ENCODE measurements around the gene SIPA1L3. TPM values are rescaled to one million over a fixed set of nuclear protein-coding genes. Genes with fewer than 3 reads are reported as not detected.
A peak's percentile ranks its signal among the peaks of the same experiment; 100 is the strongest.

Gene SIPA1L3
- total and polyA plus RNA-seq, 10 of the 15 experiments (the other 5 are each of a cell fraction or from before 2014, with no cell fraction given): 0.24 to 66.2 (median 19.1) TPM

- TF ChIP-seq MLLT1 (IDR thresholded peaks at IDR 0.05): 0 out of 2 replicates have a peak, but pooled peaks have one; percentile 39
- no peak for TF ChIP-seq POLR2AphosphoS2 (IDR thresholded peaks at IDR 0.05; ENCODE audit: low read depth, low read length)
- no peak for TF ChIP-seq BCL3 (IDR thresholded peaks at IDR 0.05; ENCODE audit: borderline replicate concordance, insufficient read depth, low read depth, low read length, poor library complexity, severe bottlenecking)
- no peak for TF ChIP-seq SRF (IDR thresholded peaks at IDR 0.05; ENCODE audit: low read depth in 2 of 2, low read length in 2 of 2)
- TF ChIP-seq MAX (IDR thresholded peaks at IDR 0.05; ENCODE audit: low read depth, low read length): no peak
- no peak for TF ChIP-seq RAD21 (IDR thresholded peaks at IDR 0.05; ENCODE audit: insufficient read depth, low read depth, low read length)
- no peak for TF ChIP-seq NFYA (IDR thresholded peaks at IDR 0.05; ENCODE audit: borderline replicate concordance, low read depth, low read length)
- TF ChIP-seq PRDM15 (CRISPR knock-in tag; IDR thresholded peaks at IDR 0.05): no peak
- no peak for TF ChIP-seq CHD1 (IDR thresholded peaks at IDR 0.05; ENCODE audit: low read depth, low read length)
- TF ChIP-seq EZH2 (IDR thresholded peaks at IDR 0.05; ENCODE audit: borderline replicate concordance, control insufficient read depth, low read depth, low read length): no peak
- TF ChIP-seq EP300 (IDR thresholded peaks at IDR 0.05; ENCODE audit: borderline replicate concordance in 1 of 2, control insufficient read depth in 1 of 2, low read depth in 2 of 2, low read length in 2 of 2): no peak
- no peak for TF ChIP-seq ZNF384 (IDR thresholded peaks at IDR 0.05; ENCODE audit: borderline replicate concordance, low read depth, low read length)
- no peak for TF ChIP-seq SMARCA5 (IDR thresholded peaks at IDR 0.05)
- TF ChIP-seq RELB (IDR thresholded peaks at IDR 0.05; ENCODE audit: low read depth): peak; percentile 78
- no peak for TF ChIP-seq GABPA (IDR thresholded peaks at IDR 0.05; ENCODE audit: low read depth)
- TF ChIP-seq EED (IDR thresholded peaks at IDR 0.05; ENCODE audit: low read depth): peak; percentile 88
- no peak for TF ChIP-seq KLF5 (IDR thresholded peaks at IDR 0.05; ENCODE audit: partially characterized antibody)
- no peak for TF ChIP-seq MTA3 (IDR thresholded peaks at IDR 0.05; ENCODE audit: borderline replicate concordance, low read length)
- no peak for TF ChIP-seq ATF3 (IDR thresholded peaks at IDR 0.05; ENCODE audit: borderline replicate concordance, extremely low read depth, low read depth, low read length)
- TF ChIP-seq NR2F1 (conservative IDR thresholded peaks at IDR 0.05): no peak; the same call in 1 of the 2 replicates
These were observed 25.1 kb downstream of the SIPA1L3 start (continued) for GRCh38 chr19:37931881-37932655.

Data from GM12878 (cell line).